GM12872 (cell line): Measurements from ENCODE around the gene SDE2.

Source experiments
- TF ChIP-seq, protein P1 (sequence below): IDR thresholded peaks from 3 replicates; pipeline ENCODE4 v1.5.1; 2011; ENCODE audit warnings: low read depth, mild to moderate bottlenecking, low read length, moderate library complexity; ENCODE audit not compliant: insufficient read depth

SDE2 gene

DNA sequence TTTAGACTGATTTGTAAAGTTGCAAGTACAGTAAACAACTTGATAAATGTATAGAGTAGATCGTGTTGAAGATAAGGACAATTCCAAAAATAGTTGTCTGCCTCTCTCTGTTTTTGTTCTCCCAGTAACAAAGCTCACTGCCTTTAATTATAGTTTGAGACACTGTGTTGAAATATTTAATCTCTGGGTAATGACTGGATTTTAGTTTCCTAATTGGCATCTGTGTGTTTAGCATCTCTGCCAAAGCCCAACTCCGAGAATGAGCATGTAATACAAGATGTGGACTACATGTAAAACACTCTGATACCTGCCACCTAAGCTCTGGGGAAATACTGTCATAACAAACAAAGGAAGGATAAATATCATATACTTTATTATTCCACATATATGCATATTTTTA, 27.7 kb upstream of the SDE2 start:
- TF ChIP-seq, protein P1, sequence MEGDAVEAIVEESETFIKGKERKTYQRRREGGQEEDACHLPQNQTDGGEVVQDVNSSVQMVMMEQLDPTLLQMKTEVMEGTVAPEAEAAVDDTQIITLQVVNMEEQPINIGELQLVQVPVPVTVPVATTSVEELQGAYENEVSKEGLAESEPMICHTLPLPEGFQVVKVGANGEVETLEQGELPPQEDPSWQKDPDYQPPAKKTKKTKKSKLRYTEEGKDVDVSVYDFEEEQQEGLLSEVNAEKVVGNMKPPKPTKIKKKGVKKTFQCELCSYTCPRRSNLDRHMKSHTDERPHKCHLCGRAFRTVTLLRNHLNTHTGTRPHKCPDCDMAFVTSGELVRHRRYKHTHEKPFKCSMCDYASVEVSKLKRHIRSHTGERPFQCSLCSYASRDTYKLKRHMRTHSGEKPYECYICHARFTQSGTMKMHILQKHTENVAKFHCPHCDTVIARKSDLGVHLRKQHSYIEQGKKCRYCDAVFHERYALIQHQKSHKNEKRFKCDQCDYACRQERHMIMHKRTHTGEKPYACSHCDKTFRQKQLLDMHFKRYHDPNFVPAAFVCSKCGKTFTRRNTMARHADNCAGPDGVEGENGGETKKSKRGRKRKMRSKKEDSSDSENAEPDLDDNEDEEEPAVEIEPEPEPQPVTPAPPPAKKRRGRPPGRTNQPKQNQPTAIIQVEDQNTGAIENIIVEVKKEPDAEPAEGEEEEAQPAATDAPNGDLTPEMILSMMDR, result no peak

DNA sequence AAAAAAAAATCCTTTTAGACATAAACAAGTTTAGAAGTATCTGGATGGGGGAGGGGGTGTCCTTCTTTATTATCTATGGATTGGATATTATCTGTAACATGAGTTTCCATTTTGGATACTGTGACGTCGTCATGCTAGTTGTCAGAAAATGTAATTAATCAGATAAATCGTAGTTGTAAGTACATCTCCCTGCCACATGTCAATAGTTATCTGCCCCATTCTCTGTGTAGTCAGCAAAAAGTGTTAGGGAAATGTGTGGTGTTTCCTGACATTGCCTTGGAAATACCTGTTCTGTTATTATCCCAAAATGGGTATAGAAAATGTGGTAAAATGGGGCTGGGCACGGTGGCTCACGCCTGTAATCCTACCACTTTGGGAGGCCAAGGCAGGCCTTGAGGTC, 24.6 kb upstream of the SDE2 start:
- TF ChIP-seq, protein P1, result no peak

DNA sequence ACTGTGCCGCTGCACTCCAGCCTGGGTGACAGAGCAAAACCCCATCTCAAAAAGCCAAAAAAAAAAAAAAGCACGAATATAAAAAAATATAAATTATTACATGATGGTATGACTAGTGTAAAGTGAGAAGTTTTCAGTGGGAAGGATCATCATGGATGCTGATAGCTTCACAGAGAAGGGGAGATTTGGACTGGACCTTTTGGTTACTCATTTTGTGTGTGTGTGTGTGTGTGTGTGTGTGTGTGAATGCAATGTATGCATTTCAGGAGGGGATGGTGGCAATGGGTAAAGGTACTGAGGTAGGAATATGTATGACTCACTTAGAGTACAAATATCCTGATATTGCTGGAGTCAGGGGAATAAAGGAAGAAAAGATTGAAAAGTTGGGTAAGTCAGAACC, 22.7 kb upstream of the SDE2 start:
- TF ChIP-seq, protein P1, result no peak

DNA sequence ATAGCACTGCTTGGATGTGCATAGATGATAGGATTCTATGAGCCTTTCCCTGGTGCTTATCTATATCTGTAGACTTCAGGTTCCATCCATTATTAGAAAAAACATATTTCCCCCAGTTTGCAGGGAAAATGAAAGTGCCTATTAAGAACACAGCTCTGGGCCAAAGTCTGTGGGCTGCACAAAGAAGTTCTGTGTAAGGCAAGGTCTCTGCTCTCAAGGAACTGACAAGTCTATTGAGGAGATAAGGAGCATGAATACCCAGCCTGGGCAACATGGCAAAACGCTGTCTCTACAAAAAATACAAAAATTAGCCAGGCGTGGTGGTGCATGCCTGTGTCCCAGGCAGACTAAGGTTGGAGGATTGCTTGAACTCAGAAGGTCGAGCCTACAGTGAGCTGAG, 22.3 kb upstream of the SDE2 start:
- TF ChIP-seq, protein P1, result no peak

DNA sequence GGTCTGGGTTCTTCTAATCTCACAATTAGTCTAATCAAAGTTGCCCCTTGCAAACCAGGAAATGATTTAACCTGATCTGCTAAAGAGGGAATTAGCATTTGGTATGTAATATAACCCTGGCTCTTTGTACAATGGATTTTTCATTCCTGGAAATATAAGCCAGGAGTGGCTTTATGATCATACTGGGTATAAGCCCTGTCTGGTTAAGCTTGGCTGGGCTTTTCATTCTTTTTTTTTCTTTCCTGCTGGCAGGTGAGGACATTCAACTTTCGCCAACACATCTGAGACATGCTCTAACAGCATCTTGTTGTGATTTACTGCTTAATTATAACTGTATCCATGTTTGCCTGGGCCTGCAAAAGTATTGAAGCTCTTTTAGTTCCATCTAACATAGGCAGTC, 20.4 kb upstream of the SDE2 start:
- TF ChIP-seq, protein P1, result no peak

DNA sequence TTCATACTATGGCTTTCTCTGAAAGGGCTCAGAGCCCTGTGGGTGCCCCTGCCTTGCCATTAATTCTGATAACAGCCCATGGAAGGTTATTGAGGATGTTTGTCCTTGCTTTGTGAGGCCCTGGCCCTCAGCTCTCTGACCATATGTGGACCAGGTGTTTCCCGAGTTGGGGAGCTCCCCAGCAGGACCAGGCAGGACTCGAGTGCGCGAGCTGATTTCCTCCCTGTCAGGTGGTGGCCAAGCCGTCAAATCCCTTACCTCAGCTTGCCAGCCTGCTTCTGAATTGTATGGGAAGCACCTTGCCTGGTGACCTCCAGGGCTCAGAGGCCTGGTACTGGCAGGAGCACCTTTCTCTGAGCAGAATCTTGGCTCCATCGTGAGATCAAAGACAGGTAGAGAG, 17.9 kb upstream of the SDE2 start:
- TF ChIP-seq, protein P1, result no peak

DNA sequence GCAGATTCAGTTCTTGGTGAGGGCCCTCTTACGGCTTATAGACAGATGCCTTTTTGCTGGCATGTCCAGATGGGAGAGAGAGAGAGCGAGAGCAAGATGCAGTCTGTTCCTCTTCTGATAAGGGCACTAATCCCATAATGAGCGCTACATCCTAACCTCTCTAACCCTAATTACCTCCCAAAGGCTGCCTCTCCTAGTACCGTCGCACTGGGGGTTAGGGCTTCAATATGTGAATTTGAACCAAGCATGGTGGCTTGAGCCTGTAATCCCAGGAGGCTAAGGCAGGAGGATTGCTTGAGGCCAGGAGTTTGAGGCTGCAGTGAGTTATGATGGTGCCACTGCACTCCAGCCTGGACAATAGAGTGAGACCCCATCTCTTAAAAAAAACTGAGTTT, 10.5 kb upstream of the SDE2 start:
- TF ChIP-seq, protein P1, result no peak

DNA sequence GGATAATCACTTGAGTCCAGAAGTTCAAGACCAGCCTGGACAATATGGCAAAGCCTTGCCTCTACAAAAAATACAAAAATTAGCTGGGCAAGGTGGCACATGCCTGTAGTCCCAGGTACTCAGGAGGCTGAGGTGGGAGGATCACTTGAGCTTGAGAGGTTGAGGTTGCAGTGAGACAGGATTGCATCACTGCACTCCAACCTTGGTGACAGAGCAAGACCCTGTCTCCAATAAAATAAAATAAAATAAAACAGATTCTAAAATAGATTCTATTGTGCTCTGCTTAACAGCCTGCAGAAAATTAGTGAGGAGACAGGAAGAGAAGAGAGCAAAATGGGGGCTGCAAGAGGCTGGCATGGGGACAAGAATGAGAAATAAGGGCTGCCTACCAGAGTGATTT, 7.5 kb upstream of the SDE2 start:
- TF ChIP-seq, protein P1, result no peak
